ENCODE data around the gene PDE6B. TPM values are rescaled to one million over a fixed set of nuclear protein-coding genes. Genes with fewer than 3 reads are reported as not detected.
A peak's percentile ranks its signal among the peaks of the same experiment; 100 is the strongest.
"Not testable (repeated sequence)": the region's sequence is repeated elsewhere in the genome, so short reads cannot be mapped to it uniquely, and the experiment has no call there.

Gene PDE6B
- total and polyA plus RNA-seq, 2 experiments from 2014 or later, result 17.3 to 26.1 TPM

DNA sequence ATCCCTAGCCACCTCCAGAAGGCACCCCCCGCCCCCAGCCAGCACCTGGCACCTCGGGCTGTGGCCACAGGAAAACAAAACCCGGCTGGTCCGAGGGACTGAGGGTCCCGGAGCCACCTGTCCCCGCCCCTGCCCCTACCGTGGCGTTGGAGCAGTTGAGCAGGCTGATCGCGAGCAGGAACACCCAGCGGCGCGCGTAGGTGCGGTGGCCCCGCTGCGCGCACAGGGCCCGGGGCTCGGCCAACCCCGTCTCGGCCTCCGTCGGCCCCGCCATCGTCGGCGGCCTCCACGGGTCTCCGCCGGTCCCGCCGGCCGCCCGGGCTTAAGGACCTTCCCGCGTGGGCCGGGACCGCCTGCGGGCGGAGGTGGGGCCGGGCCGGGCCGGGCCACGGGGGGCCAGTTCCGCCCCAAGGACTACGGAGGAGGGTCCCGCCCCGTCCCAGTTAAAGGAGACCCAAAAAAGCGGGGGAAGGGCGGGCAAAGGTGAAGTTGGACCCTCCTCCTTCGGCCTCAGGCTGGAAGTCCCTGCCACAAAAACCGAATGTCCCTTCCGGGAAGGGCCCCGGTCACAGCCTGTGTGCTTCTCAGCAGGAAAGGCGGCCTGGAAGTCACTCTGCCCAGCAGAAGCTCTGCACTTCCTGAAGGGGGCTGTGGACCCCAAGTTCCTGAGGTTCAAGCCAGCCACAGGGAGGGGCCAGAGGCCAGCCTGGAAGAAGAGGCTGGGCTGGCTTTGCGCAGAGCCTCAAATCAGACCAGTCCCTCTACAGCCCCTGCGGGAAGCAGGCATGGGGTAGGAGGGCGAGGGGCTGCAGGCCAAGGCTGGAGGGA lies 63.7 kb downstream of the PDE6B start, which contains the start of gene SLC49A3:
Gene SLC49A3 (minus strand): TSS at position 298 of the 828 bp plus-strand sequence. CDS start 24 bp downstream, at position 274.
- Histone ChIP-seq H3K36me3 (replicated peaks; ENCODE audit: insufficient read depth, low read depth) (no peaks in the 10 kb centered on the region), H3K9me3 (ENCODE audit: low read depth) (no peaks in the 10 kb centered on the region), H3K9me2 (replicated peaks; ENCODE audit: insufficient read depth) (no peaks in the 10 kb centered on the region), H3K4me2 (peak within 1 kb of the TSS; percentile 84), H3K79me2 (no peaks in the 10 kb centered on the region), H3K27me3 (no peaks in the 10 kb centered on the region), H4K20me1 (ENCODE audit: insufficient read depth, poor library complexity, severe bottlenecking) (no peaks in the 10 kb centered on the region), H3K27ac (peak within 1 kb of the TSS; percentile 68), H3K4me3 (peak within 1 kb of the TSS; percentile 38), H2AFZ (peak within 1 kb of the TSS; percentile 55), H3K4me1 (ENCODE audit: insufficient read depth) (peaks cover 31% of the 10 kb centered on the region)
- peak; percentile 53 for DNase-seq (ENCODE audit: low spot score)
- TF ChIP-seq, protein P1, sequence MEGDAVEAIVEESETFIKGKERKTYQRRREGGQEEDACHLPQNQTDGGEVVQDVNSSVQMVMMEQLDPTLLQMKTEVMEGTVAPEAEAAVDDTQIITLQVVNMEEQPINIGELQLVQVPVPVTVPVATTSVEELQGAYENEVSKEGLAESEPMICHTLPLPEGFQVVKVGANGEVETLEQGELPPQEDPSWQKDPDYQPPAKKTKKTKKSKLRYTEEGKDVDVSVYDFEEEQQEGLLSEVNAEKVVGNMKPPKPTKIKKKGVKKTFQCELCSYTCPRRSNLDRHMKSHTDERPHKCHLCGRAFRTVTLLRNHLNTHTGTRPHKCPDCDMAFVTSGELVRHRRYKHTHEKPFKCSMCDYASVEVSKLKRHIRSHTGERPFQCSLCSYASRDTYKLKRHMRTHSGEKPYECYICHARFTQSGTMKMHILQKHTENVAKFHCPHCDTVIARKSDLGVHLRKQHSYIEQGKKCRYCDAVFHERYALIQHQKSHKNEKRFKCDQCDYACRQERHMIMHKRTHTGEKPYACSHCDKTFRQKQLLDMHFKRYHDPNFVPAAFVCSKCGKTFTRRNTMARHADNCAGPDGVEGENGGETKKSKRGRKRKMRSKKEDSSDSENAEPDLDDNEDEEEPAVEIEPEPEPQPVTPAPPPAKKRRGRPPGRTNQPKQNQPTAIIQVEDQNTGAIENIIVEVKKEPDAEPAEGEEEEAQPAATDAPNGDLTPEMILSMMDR (IDR thresholded peaks at IDR 0.05; ENCODE audit: poor library complexity), result no peak
- no peak for TF ChIP-seq EZH2phosphoT487 (IDR thresholded peaks at IDR 0.05; ENCODE audit: low read depth, severe bottlenecking, unreplicated experiment)
- TF ChIP-seq EZH2 (IDR thresholded peaks at IDR 0.05; ENCODE audit: borderline replicate concordance), result no peak
- WGBS (ENCODE audit: low lambda C conversion rate, missing lambda C conversion rate), result 26% methylated on average over 34 of the region's 59 CpGs

DNA sequence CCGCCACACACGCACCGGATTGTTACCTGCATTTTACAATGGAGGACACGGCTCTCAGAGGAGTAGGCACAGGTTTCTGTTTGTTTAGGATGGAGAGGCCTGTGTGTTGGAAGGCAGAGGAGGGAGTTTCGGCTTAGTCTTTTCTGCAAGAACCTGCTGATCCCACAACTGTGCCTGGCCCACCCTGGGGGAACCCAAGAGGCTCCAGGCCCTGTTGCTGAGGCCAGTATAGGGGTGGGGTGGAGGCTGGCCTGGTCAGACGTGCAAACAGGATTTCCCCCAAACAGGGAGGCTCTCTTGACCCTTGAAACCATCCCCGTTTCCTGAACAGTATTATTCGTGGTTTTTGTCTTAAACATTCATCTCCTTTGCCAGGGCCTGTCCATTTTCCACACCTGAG lies 64.3 kb downstream of the PDE6B start:
- 74% methylated on average over 8 of the region's 8 CpGs for WGBS (ENCODE audit: low lambda C conversion rate, missing lambda C conversion rate)
- peak overlapping the region; percentile 68 for H3K27ac ChIP-seq
- no peaks in the 10 kb centered on the region for H4K20me1 ChIP-seq (ENCODE audit: insufficient read depth, poor library complexity, severe bottlenecking)
- peaks cover 30% of the 10 kb centered on the region for H3K4me1 ChIP-seq (ENCODE audit: insufficient read depth)
- H3K4me2 ChIP-seq, result peak overlapping the region; percentile 84
- no peaks in the 10 kb centered on the region for H3K36me3 ChIP-seq (replicated peaks; ENCODE audit: insufficient read depth, low read depth)
- no peak for DNase-seq (ENCODE audit: low spot score)
- H3K9me3 ChIP-seq (ENCODE audit: low read depth), result no peaks in the 10 kb centered on the region
- no peaks in the 10 kb centered on the region for H3K27me3 ChIP-seq
- no peaks in the 10 kb centered on the region for H3K79me2 ChIP-seq
- TF ChIP-seq EZH2 (IDR thresholded peaks at IDR 0.05; ENCODE audit: borderline replicate concordance) (no peak), EZH2phosphoT487 (IDR thresholded peaks at IDR 0.05; ENCODE audit: low read depth, severe bottlenecking, unreplicated experiment) (no peak)
- TF ChIP-seq, protein P1 (IDR thresholded peaks at IDR 0.05; ENCODE audit: poor library complexity), result no peak
- H2AFZ ChIP-seq, result peak overlapping the region; percentile 55
- H3K9me2 ChIP-seq (replicated peaks; ENCODE audit: insufficient read depth), result no peaks in the 10 kb centered on the region
- no peak overlapping the region for H3K4me3 ChIP-seq

DNA sequence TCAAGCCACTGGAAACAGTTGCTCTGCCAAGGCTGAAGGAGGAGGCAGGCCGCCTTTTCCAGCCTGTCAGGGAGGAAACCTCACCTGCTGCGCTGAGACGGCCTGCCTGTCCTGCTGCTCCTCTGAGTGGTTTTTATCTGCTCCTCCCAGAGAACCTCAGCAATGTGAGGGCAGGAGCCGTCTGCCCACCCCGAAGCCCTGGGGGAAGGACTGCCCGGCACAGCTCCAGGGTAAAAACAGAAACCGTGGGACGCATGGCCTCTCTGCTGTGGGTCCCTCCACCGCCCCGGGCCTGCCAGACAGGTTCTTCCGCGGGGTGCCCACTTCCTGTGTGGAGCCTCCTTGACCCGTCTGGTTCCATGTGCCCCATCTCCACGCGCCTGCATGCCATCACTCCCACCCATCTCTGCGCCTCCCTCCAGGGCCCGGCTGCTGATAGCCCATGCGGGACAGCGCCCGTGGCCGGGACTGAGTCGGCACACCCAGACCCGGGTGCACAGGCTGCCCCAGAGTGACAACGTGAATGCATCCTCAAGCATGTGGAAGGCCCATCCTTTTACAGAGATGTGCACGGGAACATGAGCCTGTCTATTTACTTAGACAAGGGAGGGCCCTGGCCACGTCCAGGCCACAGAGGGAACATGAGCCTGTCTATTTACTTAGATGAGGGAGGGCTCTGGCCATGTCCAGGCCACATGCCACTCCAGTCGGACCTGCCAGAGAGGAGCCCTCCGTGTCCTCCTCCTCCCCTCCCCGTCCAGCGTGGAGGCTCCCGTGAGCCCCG lies 67.6 kb downstream of the PDE6B start:
- DNase-seq (ENCODE audit: low spot score), result no peak
- Histone ChIP-seq H3K4me1 (ENCODE audit: insufficient read depth) (peaks cover 20% of the 10 kb centered on the region), H3K27me3 (no peaks in the 10 kb centered on the region), H4K20me1 (ENCODE audit: insufficient read depth, poor library complexity, severe bottlenecking) (no peaks in the 10 kb centered on the region), H3K9me3 (ENCODE audit: low read depth) (no peaks in the 10 kb centered on the region), H2AFZ (no peak overlapping the region), H3K4me3 (no peak overlapping the region), H3K4me2 (no peak overlapping the region), H3K79me2 (no peaks in the 10 kb centered on the region), H3K27ac (no peak overlapping the region), H3K36me3 (replicated peaks; ENCODE audit: insufficient read depth, low read depth) (no peaks in the 10 kb centered on the region), H3K9me2 (replicated peaks; ENCODE audit: insufficient read depth) (no peaks in the 10 kb centered on the region)
- 69% methylated on average over 32 of the region's 32 CpGs for WGBS (ENCODE audit: low lambda C conversion rate, missing lambda C conversion rate)
- TF ChIP-seq, protein P1 (IDR thresholded peaks at IDR 0.05; ENCODE audit: poor library complexity), result no peak
- no peak for TF ChIP-seq EZH2 (IDR thresholded peaks at IDR 0.05; ENCODE audit: borderline replicate concordance)
- TF ChIP-seq EZH2phosphoT487 (IDR thresholded peaks at IDR 0.05; ENCODE audit: low read depth, severe bottlenecking, unreplicated experiment), result no peak

DNA sequence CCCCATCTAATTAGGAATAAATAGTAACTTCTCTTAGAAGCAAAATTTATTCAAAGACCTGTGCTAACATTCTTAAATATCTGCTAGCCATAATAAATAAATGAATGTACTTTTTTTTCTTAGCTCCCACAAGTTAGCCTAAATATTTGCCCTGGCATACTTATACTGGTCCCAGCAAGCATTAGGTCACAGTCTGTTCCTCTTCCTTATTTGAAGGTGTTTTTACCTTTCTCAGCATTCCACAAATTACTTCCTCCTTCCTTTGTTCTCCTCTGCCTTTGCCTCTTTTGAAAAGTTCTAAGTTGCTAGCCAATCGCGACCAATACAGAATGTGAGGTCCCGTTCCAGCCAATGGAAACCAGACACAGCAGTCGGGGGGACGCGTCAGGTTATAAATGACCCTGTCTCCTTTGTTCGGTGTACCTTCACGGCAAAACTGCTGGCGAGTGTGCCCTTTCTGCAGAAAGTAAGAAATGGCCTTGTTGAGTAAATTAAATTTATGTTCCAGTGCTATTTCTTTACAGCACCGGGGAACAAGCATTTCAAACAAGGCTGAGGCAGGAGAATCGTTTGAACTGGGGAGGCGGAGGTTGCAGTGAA lies 69.1 kb downstream of the PDE6B start:
- 80% methylated on average over 12 of the region's 12 CpGs for WGBS (ENCODE audit: low lambda C conversion rate, missing lambda C conversion rate)
- H3K9me2 ChIP-seq (replicated peaks; ENCODE audit: insufficient read depth); H3K4me1 ChIP-seq (ENCODE audit: insufficient read depth); H3K4me3 ChIP-seq; H3K79me2 ChIP-seq; DNase-seq (ENCODE audit: low spot score); H3K9me3 ChIP-seq (ENCODE audit: low read depth); H2AFZ ChIP-seq; H3K36me3 ChIP-seq (replicated peaks; ENCODE audit: insufficient read depth, low read depth); H3K27me3 ChIP-seq; H4K20me1 ChIP-seq (ENCODE audit: insufficient read depth, poor library complexity, severe bottlenecking); H3K27ac ChIP-seq; H3K4me2 ChIP-seq: not testable (repeated sequence)
